PC-9 (cell line): ENCODE measurements around the gene TSPAN31.

ENCODE experiments used
- CTCF ChIP-seq: fragments of 200-600 bp; sonication (generic); conservative IDR thresholded peaks from 2 replicates; pipeline ENCODE4 v1.6.1; 2017; ENCODE audit warnings: mixed run types, antibody characterized with exemption, mild to moderate bottlenecking, moderate library complexity
- EZH2 ChIP-seq: fragments of 200-600 bp; sonication (generic); IDR thresholded peaks from 2 replicates; pipeline ENCODE4 v1.8.0; 2017; ENCODE audit warnings: antibody characterized with exemption, low read depth

DNA sequence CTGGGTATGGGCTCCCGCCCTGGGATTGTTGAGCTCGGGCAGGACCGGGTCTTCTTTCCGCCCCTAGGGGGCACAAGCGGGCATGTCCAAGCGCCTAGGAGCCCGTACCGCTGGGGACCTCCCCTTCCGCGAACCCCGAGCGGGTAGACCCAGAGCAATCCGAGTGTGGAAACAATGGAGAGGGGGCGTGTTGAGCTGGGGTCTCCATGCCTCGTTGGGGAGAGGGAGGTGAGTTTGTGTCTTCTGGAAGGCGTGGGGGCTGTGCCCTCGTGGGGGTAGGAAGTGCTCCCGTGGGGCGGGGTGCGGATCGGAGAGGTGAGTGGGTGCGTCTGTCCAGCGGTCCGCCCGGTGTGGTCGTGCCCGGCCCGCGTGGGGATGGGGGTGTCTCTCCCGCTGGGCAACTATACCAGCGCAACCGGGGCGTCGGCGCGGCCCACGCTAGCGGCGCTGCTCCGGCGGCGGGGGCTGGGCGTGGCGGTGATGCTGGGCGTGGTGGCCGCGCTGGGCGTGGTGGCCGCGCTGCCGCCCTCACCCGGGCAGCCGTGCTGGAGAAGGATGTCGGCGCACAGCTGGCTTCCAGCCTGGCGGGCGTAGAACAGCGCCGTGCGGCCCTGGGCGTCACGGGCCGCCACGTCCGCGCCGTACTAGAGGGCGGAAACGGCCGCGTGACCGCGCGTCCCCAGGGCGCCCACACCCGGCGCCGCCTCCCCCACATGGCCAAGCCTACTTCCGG lies 18.5 kb upstream of the TSPAN31 start:
- TF ChIP-seq CTCF (peak; percentile 89), EZH2 (no peak)
